ENCODE data around the gene S100A6.

Gene S100A6

GRCh38 chr1:153493343-153493960 lies 42.3 kb downstream of the S100A6 start:
- DNase-seq = no peak

GRCh38 chr1:153490272-153491051 lies 45.3 kb downstream of the S100A6 start:
- DNase-seq = no peak

GRCh38 chr1:153488731-153489130 lies 47.1 kb downstream of the S100A6 start:
- DNase-seq = no peak

GRCh38 chr1:153487707-153488106 lies 48.1 kb downstream of the S100A6 start:
- DNase-seq = no peak

- DNase-seq = no peak
These were observed 49.9 kb downstream of the S100A6 start for GRCh38 chr1:153485863-153486262.
